Measurements from ENCODE around the gene SBK3. TPM values are rescaled to one million over a fixed set of nuclear protein-coding genes. Genes with fewer than 3 reads are reported as not detected.

Gene SBK3
- total and polyA plus RNA-seq, 10 of the 15 experiments (the other 5 are each of a cell fraction or from before 2014, with no cell fraction given): not detected

DNA sequence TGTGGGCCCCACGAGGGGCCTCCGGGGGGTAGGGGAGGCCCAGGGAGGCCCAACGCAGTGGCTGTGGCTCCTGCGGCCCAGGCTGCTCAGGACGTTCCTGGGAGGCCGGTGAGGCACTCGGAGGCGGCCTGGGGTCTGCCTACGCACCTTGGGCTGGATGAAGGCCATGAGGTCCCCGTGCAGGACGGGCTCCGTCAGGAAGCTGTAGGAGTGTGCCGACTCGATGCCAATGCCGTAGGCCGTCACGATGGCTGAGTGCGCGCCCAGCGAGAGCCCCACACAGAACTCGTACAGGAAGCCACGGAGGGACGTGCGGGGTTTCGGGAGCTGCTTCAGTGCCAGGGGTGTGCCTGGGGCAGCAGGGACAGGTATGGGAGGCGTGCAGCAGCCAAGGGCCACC is 14.3 kb downstream of the SBK3 start:
- FAIRE-seq: no peak
- intact Hi-C loops (cut with micrococcal nuclease; ENCODE audit: unreplicated experiment) (no loop called here), in situ Hi-C loops (cut with MboI) (no loop called here)
- no peak overlapping the region for H3K4me3 ChIP-seq
- SMC1A ChIA-PET (ENCODE audit: uncharacterized antibody, unreplicated experiment): no interaction called here
- TF ChIP-seq ZNF24 (IDR thresholded peaks at IDR 0.05): no peak
- RAD21 ChIA-PET (ENCODE audit: unreplicated experiment): no interaction called here
- no peaks in the 10 kb centered on the region for H3K4me1 ChIP-seq (ENCODE audit: control insufficient read depth, insufficient read depth, low read length)
- CTCF ChIA-PET: interaction anchor here (1.0 kb wide), 1 partner anchor 40 kb away, joined by 3 read pairs; no protein-coding TSS in a partner anchor
- H3K36me3 ChIP-seq (ENCODE audit: control insufficient read depth in 2 of 2, insufficient read depth in 2 of 2, low read length in 1 of 2): no peaks in the 10 kb centered on the region
- no peaks in the 10 kb centered on the region for H3K27me3 ChIP-seq (replicated peaks in 1 of 2; ENCODE audit: control insufficient read depth in 2 of 2, insufficient read depth in 2 of 2, low read length in 1 of 2)
- H3K27ac ChIP-seq (ENCODE audit: control insufficient read depth, insufficient read depth): no peak overlapping the region
- no peaks in the 10 kb centered on the region; the same call in 2 of the 3 replicates for H3K9me3 ChIP-seq (replicated peaks; ENCODE audit: control insufficient read depth, insufficient read depth, low read length)
- H3K9ac ChIP-seq (ENCODE audit: control insufficient read depth, insufficient read depth, low read length): no peak overlapping the region
- DNase-seq (ENCODE audit: low read depth, low spot score): no peak
- no peaks in the 10 kb centered on the region for H4K20me1 ChIP-seq (ENCODE audit: control insufficient read depth, insufficient read depth)
- no peaks in the 10 kb centered on the region for H3K79me2 ChIP-seq (ENCODE audit: control insufficient read depth, insufficient read depth, low read length)
- H2AFZ ChIP-seq (ENCODE audit: control insufficient read depth, low read depth, low read length): no peak overlapping the region
- ATAC-seq: no peak
- 49% methylated on average over 26 of the region's 26 CpGs for WGBS (ENCODE audit: insufficient coverage, insufficient replicate concordance, low lambda C conversion rate, missing lambda C conversion rate)
- no TSS peak for BruUV-seq (replicated peaks)
- H3K4me2 ChIP-seq (ENCODE audit: control insufficient read depth, insufficient read depth): no peak overlapping the region
- POLR2A ChIA-PET: interaction anchor here (0.5 kb wide), 1 partner anchor 67 kb away, joined by 3 read pairs; no protein-coding TSS in a partner anchor

DNA sequence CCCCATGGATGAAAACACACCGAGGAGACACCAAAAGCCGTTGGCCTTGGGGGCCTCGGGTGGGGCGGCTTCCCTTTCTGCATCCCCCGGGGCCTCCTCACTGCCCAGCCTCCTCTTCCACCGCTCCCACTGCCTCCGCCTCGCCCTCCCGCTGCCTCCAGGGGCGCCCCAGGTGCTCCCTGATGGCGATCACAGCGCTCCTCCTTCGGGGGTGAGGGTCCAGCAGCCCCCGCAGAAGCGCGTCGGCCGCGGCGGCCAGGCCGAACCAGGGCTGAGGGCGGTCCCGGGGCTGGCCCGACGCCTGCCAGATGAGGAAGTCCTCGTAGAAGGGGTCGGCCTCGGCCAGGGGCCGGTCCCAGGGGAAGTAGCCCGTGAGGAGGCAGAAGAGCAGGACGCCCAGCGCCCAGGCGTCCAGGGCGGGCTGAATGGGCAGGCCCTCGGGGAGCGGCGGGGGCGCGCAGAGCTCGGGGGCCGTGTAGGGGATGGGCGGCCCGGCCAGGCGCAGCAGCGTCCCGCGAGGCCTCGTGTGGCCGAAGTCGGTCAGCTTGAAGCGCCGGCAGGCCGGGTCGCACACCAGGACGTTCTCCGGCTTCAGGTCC is 15.6 kb downstream of the SBK3 start:
- H3K9me3 ChIP-seq (replicated peaks; ENCODE audit: control insufficient read depth, insufficient read depth, low read length): no peaks in the 10 kb centered on the region; the same call in 2 of the 3 replicates
- 65% methylated on average over 27 of the region's 56 CpGs for WGBS (ENCODE audit: insufficient coverage, insufficient replicate concordance, low lambda C conversion rate, missing lambda C conversion rate)
- H3K4me1 ChIP-seq (ENCODE audit: control insufficient read depth, insufficient read depth, low read length): no peaks in the 10 kb centered on the region
- ATAC-seq (no peak), DNase-seq (ENCODE audit: low read depth, low spot score) (no peak), FAIRE-seq (no peak)
- H3K4me2 ChIP-seq (ENCODE audit: control insufficient read depth, insufficient read depth): no peak overlapping the region
- no peaks in the 10 kb centered on the region for H3K36me3 ChIP-seq (ENCODE audit: control insufficient read depth in 2 of 2, insufficient read depth in 2 of 2, low read length in 1 of 2)
- ChIA-PET SMC1A (ENCODE audit: uncharacterized antibody, unreplicated experiment) (no interaction called here), RAD21 (ENCODE audit: unreplicated experiment) (no interaction called here), POLR2A (no interaction called here), CTCF (no interaction called here)
- in situ Hi-C loops (cut with MboI): no loop called here
- no TSS peak for BruUV-seq (replicated peaks)
- H3K9ac ChIP-seq (ENCODE audit: control insufficient read depth, insufficient read depth, low read length): no peak overlapping the region
- no peak overlapping the region for H2AFZ ChIP-seq (ENCODE audit: control insufficient read depth, low read depth, low read length)
- intact Hi-C loops (cut with micrococcal nuclease; ENCODE audit: unreplicated experiment): no loop called here
- H4K20me1 ChIP-seq (ENCODE audit: control insufficient read depth, insufficient read depth): no peaks in the 10 kb centered on the region
- no peaks in the 10 kb centered on the region for H3K79me2 ChIP-seq (ENCODE audit: control insufficient read depth, insufficient read depth, low read length)
- no peak overlapping the region for H3K27ac ChIP-seq (ENCODE audit: control insufficient read depth, insufficient read depth)
- no peaks in the 10 kb centered on the region for H3K27me3 ChIP-seq (replicated peaks in 1 of 2; ENCODE audit: control insufficient read depth in 2 of 2, insufficient read depth in 2 of 2, low read length in 1 of 2)
- no peak overlapping the region for H3K4me3 ChIP-seq
- TF ChIP-seq YBX1 (IDR thresholded peaks at IDR 0.05): no peak
- TF ChIP-seq, protein P1, sequence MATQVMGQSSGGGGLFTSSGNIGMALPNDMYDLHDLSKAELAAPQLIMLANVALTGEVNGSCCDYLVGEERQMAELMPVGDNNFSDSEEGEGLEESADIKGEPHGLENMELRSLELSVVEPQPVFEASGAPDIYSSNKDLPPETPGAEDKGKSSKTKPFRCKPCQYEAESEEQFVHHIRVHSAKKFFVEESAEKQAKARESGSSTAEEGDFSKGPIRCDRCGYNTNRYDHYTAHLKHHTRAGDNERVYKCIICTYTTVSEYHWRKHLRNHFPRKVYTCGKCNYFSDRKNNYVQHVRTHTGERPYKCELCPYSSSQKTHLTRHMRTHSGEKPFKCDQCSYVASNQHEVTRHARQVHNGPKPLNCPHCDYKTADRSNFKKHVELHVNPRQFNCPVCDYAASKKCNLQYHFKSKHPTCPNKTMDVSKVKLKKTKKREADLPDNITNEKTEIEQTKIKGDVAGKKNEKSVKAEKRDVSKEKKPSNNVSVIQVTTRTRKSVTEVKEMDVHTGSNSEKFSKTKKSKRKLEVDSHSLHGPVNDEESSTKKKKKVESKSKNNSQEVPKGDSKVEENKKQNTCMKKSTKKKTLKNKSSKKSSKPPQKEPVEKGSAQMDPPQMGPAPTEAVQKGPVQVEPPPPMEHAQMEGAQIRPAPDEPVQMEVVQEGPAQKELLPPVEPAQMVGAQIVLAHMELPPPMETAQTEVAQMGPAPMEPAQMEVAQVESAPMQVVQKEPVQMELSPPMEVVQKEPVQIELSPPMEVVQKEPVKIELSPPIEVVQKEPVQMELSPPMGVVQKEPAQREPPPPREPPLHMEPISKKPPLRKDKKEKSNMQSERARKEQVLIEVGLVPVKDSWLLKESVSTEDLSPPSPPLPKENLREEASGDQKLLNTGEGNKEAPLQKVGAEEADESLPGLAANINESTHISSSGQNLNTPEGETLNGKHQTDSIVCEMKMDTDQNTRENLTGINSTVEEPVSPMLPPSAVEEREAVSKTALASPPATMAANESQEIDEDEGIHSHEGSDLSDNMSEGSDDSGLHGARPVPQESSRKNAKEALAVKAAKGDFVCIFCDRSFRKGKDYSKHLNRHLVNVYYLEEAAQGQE (IDR thresholded peaks at IDR 0.05; ENCODE audit: low read depth, low read length): no peak
- TF ChIP-seq, protein P2, sequence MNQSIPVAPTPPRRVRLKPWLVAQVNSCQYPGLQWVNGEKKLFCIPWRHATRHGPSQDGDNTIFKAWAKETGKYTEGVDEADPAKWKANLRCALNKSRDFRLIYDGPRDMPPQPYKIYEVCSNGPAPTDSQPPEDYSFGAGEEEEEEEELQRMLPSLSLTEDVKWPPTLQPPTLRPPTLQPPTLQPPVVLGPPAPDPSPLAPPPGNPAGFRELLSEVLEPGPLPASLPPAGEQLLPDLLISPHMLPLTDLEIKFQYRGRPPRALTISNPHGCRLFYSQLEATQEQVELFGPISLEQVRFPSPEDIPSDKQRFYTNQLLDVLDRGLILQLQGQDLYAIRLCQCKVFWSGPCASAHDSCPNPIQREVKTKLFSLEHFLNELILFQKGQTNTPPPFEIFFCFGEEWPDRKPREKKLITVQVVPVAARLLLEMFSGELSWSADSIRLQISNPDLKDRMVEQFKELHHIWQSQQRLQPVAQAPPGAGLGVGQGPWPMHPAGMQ (IDR thresholded peaks at IDR 0.05; ENCODE audit: borderline replicate concordance): no peak
- no peak for TF ChIP-seq SIN3A (IDR thresholded peaks at IDR 0.05; ENCODE audit: low read depth, low read length)
- TF ChIP-seq MEF2B (IDR thresholded peaks at IDR 0.05; ENCODE audit: partially characterized antibody, poor library complexity, severe bottlenecking): no peak
- TF ChIP-seq PAX5 (IDR thresholded peaks at IDR 0.05; ENCODE audit: borderline replicate concordance, low read depth, low read length): no peak
- TF ChIP-seq, protein P3, sequence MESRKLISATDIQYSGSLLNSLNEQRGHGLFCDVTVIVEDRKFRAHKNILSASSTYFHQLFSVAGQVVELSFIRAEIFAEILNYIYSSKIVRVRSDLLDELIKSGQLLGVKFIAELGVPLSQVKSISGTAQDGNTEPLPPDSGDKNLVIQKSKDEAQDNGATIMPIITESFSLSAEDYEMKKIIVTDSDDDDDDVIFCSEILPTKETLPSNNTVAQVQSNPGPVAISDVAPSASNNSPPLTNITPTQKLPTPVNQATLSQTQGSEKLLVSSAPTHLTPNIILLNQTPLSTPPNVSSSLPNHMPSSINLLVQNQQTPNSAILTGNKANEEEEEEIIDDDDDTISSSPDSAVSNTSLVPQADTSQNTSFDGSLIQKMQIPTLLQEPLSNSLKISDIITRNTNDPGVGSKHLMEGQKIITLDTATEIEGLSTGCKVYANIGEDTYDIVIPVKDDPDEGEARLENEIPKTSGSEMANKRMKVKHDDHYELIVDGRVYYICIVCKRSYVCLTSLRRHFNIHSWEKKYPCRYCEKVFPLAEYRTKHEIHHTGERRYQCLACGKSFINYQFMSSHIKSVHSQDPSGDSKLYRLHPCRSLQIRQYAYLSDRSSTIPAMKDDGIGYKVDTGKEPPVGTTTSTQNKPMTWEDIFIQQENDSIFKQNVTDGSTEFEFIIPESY (IDR thresholded peaks at IDR 0.05): no peak
- no peak for TF ChIP-seq TCF3 (IDR thresholded peaks at IDR 0.05; ENCODE audit: borderline replicate concordance, insufficient read depth, low read depth, low read length)
- no peak for TF ChIP-seq RBBP5 (conservative IDR thresholded peaks at IDR 0.05)
